Activated effector memory CD4-positive, alpha-beta T cell treated with anti-CD3 and anti-CD28 coated beads, Interleukin-2, amount 50 U/mL, for 16 hours (primary cell): Measurements from ENCODE around the gene TADA3.

ENCODE experiments used
- DNase-seq: peaks from one replicate; pipeline ENCODE4 v3.0.0-alpha.2; 2020

Gene TADA3, protein sequence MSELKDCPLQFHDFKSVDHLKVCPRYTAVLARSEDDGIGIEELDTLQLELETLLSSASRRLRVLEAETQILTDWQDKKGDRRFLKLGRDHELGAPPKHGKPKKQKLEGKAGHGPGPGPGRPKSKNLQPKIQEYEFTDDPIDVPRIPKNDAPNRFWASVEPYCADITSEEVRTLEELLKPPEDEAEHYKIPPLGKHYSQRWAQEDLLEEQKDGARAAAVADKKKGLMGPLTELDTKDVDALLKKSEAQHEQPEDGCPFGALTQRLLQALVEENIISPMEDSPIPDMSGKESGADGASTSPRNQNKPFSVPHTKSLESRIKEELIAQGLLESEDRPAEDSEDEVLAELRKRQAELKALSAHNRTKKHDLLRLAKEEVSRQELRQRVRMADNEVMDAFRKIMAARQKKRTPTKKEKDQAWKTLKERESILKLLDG

DNA sequence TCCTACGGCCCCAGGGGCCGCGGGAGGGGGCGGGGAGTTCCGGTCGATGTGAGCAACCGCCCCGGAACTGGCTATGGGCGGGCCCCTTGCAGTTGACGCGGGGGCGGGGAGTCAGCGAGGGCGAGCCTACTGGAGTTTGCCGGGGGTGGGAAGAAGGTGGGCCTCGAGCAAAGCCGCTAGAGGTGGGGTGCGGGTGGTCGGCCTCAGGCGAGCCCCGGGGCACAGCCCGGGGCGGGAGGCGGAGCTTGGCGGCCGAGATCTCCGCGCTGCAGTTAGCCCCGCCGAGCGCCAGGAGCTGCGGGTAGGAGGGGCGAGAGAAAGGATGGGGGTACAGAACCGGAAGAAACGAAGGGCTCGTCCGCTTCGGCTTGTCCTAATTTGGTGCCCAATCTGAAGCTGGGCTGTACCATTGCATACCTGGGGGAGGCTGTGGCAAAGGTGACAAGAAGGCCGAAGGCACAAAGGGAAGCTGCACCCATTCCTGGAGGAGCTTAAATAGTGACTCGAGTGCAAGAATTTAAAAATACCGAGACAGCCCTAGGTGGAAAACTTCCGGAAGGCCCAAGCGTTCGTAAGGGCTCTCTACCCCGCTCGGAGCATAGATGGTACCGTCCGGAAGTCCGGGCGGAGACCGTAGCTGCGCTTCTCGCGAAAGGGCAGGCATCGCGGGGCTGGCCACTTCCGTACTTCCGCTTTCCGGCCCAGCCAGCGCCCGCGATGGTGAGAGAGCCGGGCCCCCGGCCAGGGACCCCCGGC is at the start of gene TADA3, which contains the start of gene ARPC4:
Gene TADA3, minus strand, starts transcription at position 69 of the 756 bp plus-strand sequence. CDS start 1,007 bp downstream, outside the sequence.
Gene ARPC4, plus strand, starts transcription at position 678 of the 756 bp plus-strand sequence. Its CDS starts 40 bp downstream, at position 718.
- peak; percentile 96 for DNase-seq

DNA sequence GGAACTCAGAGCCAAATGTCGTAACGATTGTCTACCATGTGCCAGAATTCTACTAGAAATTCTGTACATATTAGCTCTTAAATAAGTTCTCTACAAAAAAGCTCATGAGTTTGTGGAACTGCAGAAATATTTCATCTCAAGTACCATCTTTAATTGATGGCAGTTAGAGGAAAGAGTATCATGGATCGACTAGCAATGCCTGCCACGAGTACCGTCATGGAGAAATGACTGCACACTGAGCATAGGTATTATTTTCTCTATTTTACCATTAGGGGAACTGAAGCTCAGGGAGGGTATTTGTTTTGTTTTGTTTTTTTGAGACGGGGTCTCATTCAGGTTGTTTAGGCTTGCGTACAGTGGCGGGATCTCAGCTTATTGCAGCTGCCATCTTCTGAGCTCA is 48.7 kb upstream of the TADA3 start:
- no peak for DNase-seq

DNA sequence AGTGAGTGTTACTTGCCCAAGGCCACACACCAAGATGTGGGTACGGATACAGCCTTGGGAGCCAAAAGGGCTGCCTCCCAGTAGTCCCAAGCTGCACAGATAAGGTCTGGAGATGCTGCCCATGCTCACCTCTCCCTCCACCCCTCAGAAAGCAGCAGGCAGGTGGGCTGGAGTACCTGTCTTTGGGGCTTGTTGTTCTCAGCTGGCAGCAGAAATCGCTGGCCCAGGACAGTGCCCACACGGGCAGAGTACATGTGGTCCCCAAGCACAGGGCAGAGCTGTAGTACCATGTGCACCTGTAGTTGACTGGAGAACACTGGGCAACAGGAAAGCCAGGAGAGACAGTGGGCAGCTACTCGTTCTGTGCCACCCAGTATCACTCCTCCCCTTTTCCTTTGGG is 46.6 kb upstream of the TADA3 start:
- no peak for DNase-seq

DNA sequence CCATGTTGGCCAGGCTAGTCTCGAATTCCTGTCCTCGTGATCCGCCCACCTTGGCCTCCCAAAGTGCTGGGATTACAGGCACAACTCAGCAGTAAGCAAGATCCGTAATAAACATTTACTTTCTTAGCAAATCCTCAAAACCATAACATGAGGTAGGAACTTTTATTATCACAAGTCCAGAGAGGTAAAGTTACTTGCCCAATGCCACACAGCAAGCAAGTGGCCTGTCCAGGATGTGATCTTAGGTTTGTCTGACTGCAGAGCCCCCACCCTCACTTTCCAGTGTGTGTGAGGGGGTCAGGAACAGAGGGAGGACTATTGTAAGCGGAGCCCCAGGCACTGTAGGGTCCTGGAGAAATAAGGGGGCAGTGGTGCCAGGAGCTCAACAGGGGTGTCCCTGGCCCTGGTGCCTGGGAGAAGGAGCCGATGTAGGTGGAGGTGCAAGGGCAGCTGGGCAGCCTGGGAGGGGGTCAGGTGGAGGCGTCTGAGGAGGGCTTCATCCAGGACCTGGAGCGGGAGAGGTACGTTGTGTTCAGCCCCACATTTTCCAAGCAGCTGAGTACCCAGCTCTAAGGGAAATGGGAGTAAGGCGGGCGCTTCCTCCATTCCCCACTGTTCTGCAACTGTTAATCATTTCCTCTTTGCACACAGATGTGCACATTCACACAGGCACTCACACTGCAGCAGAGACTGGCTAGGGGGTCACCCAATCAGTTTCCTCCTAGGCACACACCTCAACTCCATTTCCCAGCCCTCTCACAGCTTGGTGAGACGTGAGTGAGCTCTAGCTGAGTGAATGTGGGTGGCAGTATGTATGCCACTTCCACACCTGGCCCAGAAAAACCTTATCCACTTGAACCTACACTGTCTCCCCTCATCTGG is 45.7 kb upstream of the TADA3 start:
- no peak for DNase-seq

DNA sequence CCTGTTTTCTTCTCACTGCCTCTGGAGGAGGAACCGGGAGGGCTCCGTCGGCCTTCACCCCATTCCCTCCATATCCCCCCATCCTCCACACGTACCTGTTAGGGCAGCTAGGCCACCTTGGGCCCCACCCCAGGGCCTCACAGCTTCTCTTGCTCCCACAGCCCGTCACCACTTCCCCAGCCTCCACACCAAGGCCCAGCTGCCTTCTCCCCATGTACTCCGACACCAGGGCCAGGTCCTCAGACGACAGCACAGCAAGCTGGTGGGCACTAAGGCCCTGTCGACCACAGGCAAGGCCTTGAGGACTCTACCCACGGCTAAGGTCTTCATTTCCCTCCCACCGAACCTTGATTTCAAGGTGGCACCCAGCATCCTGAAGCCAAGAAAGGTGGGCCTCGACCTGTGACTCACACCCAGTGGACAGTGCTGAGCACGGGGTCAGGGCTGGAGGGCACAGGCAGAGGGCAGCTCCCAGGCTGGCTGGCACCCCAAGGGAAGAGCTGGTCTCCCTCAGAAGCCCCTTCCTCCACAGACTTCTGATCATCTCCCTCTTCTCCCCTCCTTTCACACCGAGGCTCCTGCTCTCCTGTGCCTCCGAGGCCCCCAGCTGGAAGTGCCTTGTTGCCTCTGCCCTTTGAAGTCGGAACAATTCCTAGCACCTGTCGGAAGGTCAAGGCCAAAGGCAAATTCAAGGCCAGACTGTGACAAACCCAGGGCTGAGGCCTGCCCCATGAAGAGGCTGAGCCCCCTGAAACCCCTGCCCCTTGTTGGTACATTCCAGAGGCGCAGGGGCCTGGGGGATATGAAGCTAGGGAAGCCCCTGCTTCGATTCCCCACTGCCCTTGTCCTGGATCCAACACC is 42.5 kb upstream of the TADA3 start:
- no peak for DNase-seq

DNA sequence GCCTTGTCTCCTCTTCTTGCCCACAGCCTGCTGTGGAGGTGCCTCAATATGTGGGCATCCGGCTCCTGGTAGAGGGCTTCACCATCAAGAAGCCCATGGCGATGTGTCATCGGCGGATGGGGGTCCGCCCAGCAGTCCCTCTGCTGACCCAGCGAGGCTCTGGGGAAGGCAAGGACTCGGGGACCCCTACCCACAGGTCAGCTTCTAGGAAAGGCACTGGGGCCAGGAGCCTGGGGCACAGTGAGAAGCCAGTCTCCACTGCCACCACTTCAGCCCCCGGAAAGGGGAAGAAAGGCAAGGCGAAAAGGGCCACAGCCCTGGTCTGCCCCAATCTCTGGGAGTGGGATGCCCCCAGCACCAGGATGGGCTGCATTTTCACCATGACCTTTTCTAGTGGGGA is 40.8 kb upstream of the TADA3 start:
- no peak for DNase-seq

DNA sequence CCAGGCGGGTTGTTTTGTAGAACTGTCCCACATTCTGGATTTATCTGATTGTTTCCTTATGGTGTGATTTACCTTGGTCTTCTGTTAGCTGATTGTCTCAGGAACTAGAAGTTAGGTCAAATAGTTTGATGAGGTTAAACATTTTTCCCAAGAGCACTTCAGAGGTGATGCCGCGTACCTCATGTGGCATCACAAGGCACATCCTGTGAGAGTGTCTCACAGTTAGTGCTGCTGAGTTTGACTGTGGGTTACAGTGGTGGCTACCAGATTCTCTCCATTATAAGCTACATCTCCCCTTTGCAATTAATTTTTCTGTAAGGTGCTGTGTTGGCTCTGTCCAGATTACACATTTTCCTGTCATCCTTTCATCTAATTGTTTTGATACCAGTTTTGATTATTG is 39.0 kb upstream of the TADA3 start:
- no peak for DNase-seq

DNA sequence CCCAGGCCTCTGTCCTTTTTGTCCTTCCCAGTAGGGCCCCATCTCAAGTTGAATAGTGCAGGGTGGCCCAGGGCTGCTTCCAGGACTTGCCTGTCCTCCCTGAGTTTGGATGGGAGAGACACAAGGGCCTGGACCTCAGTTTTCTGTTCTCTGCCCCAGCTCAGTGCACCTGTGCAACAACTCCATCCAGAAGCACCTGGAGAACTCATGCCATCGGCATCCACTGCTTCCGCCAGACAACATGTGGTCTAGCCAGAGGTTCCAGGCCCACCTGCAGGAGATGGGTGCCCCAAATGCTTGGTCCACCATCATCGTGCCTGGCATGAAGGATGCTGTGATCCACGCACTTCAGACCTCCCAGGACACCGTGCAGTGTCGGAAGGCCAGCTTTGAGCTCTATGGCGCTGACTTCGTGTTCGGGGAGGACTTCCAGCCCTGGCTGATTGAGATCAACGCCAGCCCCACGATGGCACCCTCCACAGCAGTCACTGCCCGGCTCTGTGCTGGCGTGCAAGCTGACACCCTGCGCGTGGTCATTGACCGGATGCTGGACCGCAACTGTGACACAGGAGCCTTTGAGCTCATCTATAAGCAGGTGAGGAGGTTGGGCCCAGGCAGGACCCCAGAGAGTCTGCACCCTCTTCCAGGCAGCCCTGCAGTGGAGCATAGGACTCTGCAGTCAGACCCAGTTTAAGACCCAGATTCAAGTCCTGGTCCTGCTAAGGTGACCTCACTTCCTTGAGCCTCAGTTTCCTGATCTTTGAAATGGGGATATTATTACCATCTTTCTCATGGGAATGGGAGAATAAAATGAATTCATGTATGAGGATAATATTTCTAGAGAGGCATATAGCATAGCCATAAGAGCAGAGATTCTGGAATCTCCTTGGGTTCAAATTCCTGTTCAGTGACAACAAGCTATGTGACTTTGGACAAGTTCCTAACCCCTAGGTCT is 36.8 kb upstream of the TADA3 start:
- DNase-seq: no peak

DNA sequence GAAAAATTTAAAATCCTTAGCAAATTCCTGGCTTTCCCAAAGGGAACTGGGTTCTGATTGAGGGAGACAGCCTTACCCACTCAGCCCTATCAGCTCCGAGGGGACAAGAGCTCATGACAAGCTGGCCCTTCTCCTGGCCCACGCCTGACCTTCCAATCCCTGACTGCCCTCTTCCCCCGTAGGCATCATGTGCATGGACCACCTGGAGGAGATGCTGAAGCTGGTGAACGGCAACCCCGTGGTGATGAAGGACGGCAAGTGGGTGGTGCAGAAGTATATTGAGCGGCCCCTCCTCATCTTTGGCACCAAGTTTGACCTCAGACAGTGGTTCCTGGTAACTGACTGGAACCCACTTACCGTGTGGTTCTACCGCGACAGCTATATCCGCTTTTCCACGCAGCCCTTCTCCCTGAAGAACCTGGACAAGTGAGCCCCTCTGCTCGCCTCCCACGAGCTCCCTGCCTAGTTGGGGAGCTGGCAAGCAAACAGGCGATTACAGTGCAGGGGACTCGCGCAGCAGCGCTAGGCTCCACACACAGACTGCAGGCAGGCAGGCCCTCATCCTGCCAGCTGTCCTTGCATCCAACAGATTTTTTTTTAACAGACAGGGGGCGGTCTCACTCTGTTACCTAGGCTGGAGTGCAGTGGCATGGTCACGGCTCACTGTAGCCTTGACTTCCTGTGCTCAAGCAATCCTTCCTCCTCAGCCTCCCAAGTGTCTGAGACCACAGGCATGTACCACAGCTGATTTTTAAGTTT is 34.7 kb upstream of the TADA3 start:
- DNase-seq: no peak

DNA sequence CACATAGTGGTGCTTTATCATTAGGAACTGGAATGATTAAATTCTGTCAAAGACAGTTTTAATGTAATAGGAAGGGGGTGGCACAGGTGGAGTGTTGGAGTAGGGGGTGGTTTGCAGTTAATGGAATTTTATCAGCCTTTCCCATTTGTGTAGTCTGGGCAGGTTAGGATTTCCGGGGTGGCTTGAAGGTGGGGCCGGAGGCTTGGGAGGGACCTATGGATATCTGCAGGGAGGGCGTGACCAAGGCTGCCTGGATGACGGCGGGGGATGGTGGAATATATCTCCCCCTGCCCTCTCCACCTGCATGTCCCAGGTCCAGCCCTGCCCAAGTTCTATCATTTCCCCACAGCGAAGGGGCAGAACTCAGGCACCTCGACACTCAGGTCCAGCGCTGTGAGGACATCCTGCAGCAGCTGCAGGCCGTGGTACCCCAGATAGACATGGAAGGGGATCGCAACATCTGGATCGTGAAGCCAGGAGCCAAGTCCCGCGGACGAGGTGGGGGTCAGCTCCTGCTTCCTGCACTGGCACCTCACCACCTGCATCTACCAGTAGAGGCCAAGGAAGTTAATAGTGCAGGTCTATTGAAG is 33.3 kb upstream of the TADA3 start:
- DNase-seq: no peak

DNA sequence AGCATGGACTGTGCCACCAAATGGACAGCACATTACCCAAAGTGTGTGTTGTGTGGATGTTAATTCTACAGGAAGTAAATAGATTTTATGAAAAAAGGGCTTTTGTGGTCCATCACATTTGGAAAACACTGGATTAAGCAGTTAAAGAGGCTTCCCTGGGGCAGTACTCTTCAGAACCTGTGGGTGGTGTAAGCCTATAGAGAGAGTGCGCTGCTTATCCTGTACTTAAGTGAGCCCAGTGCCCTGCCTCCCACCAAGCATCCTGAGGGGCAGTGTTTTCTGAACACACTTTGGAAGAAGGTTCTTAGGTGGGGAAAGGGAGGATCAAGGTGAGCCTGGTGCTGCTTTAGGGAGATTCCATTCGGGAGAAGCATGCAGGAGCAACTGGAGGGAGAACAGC is 28.7 kb upstream of the TADA3 start:
- DNase-seq: no peak

DNA sequence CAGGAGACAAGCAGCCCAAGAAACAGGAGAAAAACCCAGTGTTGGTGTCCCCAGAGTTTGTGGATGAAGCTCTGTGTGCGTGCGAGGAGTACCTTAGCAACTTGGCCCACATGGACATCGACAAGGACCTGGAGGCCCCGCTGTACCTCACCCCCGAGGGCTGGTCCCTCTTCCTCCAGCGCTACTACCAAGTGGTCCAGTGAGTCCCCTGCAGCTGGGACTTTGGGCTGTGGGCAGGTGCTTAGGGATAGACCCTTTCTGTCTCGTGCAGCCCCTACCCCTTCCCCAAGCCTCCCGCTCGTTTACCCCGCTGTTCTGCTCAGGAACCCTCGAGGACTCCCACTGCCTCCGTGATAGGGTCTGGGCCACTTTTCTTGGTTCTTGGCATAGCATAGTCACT is 28.3 kb upstream of the TADA3 start:
- DNase-seq: no peak

DNA sequence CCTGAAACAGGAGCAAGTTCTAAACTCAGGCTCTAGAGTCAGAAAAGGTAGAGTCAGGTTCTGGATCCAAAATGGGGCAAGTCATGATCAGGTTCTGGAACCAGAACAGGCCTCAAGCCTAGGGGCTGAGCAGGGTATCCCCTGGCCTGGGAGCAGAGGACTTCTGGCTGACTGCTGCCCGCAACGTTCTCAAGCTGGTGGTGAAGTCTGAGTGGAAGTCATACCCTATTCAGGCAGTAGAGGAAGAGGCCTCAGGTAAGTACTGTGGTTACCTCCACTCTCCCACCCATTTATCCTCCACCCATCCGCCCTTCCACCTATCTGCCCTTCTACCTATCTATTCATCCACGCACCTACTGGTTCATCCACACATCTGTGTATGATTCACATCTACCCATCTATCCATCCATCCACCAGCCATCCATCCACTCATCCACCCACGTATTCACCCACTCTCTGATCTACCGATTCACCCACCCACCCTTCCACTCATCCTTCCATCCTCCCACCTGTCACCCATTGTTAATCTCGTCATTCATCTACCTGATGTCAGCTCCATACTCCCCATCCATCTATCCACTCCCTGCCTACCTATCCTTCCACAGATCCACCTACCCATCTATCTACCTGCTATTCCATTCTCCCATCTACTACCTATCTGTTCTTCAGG is 26.5 kb upstream of the TADA3 start:
- DNase-seq: no peak

DNA sequence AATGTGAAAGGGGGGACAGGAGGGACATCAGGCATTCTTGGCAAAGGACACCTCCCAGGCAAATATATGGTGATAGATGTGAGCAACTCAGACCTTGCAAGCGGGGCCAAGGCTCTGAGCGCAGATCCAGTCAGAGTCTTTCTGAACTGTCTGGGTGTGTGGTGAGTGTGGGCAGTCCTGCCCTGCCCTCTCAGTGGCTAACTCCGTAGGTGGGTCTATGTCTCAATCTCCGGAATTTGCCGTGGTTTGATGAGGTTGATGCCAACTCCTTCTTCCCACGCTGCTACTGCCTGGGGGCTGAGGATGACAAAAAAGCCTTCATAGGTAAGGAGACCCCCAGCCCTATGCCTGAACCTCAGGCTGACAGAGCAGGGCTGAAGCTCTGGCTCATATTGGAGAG is 25.2 kb upstream of the TADA3 start:
- DNase-seq: no peak

DNA sequence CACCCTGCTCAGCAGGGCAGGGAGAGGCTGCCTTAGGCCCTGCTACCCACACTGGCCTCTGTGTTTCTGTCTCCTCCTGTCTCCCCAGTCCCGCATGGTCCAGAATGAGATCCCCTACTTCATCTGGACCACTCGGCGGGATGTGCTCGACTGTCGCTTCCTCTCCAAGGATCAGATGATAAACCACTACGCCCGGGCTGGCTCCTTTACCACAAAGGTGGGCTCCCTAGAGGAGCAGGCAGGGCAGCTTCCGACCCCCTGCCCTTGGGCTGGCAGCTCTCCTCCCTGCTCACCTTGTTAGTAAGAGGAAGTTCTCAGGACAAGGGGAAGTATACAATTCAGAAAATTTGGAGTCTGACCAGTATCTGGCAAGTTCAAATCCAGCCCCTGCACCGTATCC is 23.7 kb upstream of the TADA3 start:
- DNase-seq: no peak

DNA sequence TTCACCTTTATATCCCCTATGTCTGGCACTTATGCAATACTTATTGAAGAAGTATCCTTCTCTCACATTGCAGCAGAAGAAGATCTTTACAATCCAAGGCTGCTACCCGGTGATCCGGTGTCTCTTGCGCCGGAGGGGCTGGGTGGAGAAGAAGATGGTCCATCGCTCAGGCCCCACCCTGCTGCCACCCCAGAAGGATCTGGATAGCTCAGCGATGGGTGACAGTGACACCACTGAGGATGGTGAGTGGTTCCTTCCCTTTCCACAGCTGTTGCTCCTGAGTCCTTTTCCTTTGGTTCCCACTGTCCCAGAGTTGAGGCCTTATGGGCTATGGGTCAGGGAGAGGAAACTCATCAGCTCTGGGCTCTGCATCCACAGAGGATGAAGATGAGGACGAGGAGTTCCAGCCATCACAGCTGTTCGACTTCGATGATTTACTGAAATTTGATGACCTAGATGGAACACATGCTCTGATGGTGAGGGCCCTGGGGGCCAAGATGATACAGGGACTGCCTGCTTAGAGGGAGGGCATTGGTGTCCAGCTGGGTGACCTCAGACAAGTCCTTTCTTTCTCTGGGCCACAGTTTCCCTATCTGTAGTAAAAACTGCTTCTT is 20.7 kb upstream of the TADA3 start:
- no peak for DNase-seq

DNA sequence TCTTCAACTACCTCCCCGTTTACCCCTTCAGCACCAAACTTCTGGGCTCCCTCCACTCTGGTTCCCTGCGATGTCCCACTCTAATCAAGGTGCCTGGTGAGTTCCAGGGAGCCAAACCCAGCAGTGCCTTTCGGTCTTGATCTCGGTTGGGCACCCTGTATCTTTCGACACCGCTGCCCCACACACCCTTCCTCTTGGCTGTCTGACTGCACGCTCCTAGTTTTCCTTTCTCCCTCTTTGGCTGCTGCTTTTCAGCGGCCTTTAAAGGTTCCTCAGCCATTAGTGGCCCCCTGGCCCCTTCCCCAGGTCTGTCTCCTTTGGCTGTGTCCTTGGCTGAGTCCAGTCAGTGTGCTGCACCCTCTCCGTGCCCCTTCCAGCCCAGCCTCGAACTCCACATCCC is 18.6 kb upstream of the TADA3 start:
- no peak for DNase-seq

DNA sequence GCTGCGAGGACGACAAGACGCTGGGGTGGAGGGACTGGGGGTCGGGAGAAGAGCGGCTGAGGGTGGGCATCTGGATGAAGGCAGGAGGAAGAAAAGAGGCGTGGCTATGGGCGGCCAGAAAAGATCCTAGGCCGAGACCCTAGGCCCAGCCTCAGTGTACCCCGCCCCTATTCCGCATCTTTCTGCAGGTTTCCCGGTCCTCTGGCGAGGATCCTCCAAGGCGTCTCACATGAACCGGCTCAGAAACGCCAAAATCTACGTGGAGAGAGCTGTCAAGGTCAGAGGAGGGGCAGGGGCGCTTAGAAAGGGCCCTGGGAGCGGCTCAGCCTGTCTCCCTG is 18.1 kb upstream of the TADA3 start:
- DNase-seq: no peak
